GM12878 (cell line): ENCODE measurements around the gene LRFN2.

Experiments used
- BCL11A ChIP-seq: IDR thresholded peaks from 2 replicates; pipeline ENCODE4 v1.6.1; 2011; ENCODE audit warnings: low read depth, low read length
- BRCA1 ChIP-seq: IDR thresholded peaks from 2 replicates; pipeline ENCODE4 v1.6.1; 2011; ENCODE audit warnings: low read depth, low read length, improper control_type of control experiment
- CHD2 ChIP-seq: IDR thresholded peaks from 2 replicates; pipeline ENCODE4 v1.6.1; 2011; ENCODE audit warnings: low read depth, low read length, improper control_type of control experiment, borderline replicate concordance
- CTCF ChIP-seq, 3 experiments: IDR thresholded peaks in 2 of 3; conservative IDR thresholded peaks in 1 of 3; 2 replicates each; pipeline ENCODE4 v1.5.1; 2011; ENCODE audit warnings: low read depth in 3 of 3, low read length in 3 of 3, mild to moderate bottlenecking in 3 of 3, control low read depth in 2 of 3, moderate library complexity in 2 of 3, inconsistent platforms in 1 of 3, mixed read lengths in 1 of 3; ENCODE audit not compliant: control insufficient read depth in 2 of 3, insufficient read depth in 1 of 3; ENCODE audit errors: extremely low read depth in 1 of 3
- EGR1 ChIP-seq, 2 experiments: IDR thresholded peaks; 1 replicate in 1 of 2; 2 replicates in 1 of 2; pipeline ENCODE4 v1.6.1; 2011 to 2012; ENCODE audit warnings: low read depth in 2 of 2, low read length in 2 of 2, borderline replicate concordance in 1 of 2, mild to moderate bottlenecking in 1 of 2, moderate library complexity in 1 of 2
- IRF5 ChIP-seq: fragments of 450-650 bp; IDR thresholded peaks from 2 replicates; pipeline ENCODE4 v1.6.1; 2017; ENCODE audit warnings: borderline replicate concordance
- MAX ChIP-seq: IDR thresholded peaks from 2 replicates; pipeline ENCODE4 v1.6.1; 2012; ENCODE audit warnings: low read depth, low read length, improper control_type of control experiment
- NR2C2 ChIP-seq: IDR thresholded peaks from 2 replicates; pipeline ENCODE4 v1.6.1; 2011; ENCODE audit warnings: borderline replicate concordance, low read depth; ENCODE audit not compliant: control insufficient read depth, insufficient read length
- RAD21 ChIP-seq: IDR thresholded peaks from 2 replicates; pipeline ENCODE4 v1.6.1; 2011; ENCODE audit warnings: mild to moderate bottlenecking, low read depth, low read length, moderate library complexity; ENCODE audit not compliant: insufficient read depth
- SKIL ChIP-seq: fragments of 450-650 bp; IDR thresholded peaks from 2 replicates; pipeline ENCODE4 v1.6.1; 2017; ENCODE audit warnings: mild to moderate bottlenecking, low read depth, inconsistent platforms; ENCODE audit not compliant: poor library complexity, severe bottlenecking
- ZNF274 ChIP-seq: IDR thresholded peaks from one replicate; pipeline ENCODE4 v1.8.0; 2011; ENCODE audit not compliant: insufficient read length, insufficient read depth

DNA sequence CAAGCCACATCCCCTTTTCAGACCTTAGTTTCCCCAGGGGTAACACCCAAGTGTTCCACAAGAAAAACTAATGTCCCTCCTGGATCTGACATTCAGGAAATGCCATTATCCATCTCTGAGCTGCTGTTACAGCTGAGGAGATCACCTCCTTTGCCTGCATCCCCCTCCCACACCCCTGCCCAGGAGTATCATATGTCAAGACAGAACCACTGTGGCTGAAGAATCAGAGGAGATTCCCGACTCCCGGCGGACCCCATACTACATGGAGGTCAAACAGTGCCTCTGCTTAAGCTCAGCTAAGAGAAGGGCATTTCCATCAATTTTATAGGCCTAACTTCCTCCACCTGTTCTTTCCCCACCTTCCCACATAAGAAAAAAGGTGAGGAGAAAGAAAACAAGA lies 36.8 kb upstream of the LRFN2 start:
- no peak for TF ChIP-seq CTCF (IDR thresholded peaks at IDR 0.05 in 2 of 3, conservative IDR thresholded peaks at IDR 0.05 in 1 of 3; ENCODE audit: control insufficient read depth in 2 of 3, extremely low read depth in 1 of 3, insufficient read depth in 1 of 3, low read depth in 3 of 3, low read length in 3 of 3)
- no peak for TF ChIP-seq SKIL
- no peak for TF ChIP-seq IRF5
- TF ChIP-seq BCL11A, result no peak
- TF ChIP-seq CHD2, result no peak
- TF ChIP-seq EGR1 (IDR thresholded peaks at IDR 0.05; ENCODE audit: borderline replicate concordance in 1 of 2, low read depth in 2 of 2, low read length in 2 of 2), result no peak
- TF ChIP-seq BRCA1, result no peak
- no peak for TF ChIP-seq ZNF274
- TF ChIP-seq NR2C2, result no peak
- no peak for TF ChIP-seq MAX
- no peak for TF ChIP-seq RAD21
